Measurements from ENCODE around the gene TBC1D14. TPM values are rescaled to one million over a fixed set of nuclear protein-coding genes. Genes with fewer than 3 reads are reported as not detected.
"Not testable (repeated sequence)": the region's sequence is repeated elsewhere in the genome, so short reads cannot be mapped to it uniquely, and the experiment has no call there.

The TBC1D14 gene
- total RNA-seq, 1 donor from 2014 or later, result 35.0 TPM

DNA sequence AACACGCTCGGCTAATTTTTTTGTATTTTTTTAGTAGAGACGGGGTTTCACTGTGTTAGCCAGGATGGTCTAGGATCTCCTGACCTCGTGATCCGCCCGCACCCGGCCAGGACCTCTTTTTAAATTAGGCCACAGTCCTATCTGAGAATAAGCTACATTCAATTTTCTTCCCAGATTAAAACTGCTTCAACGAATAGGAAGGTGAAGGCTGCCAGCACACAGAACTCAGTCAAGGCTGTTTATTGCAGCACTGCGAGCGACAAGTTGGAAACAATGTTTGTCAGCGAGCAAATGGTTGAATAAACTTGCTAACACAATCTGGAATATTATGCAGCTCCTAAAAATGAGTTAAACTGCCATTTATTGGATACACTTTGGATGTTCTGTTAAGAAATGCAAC, 156.4 kb downstream of the TBC1D14 start:
- DNase-seq, result no peak

DNA sequence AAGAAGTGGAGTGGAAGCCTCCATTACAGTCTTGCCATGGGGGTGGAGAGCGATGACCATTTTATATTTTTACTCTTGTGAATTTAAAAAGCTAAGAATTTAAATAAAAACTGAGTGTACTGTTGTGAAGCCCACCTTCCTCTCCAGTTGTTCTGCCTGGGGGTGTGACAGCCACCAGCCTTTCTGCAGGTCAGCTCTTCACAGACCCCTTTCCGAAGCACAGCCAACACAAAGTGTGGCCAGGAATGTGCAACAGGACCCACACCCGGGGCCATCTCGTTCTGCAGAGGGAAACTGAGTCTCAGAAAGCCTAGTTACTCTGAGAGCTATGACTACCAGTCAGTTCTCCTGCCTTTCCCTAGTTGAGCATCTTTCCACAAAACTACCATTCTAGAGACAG, 156.9 kb downstream of the TBC1D14 start:
- no peak for DNase-seq

DNA sequence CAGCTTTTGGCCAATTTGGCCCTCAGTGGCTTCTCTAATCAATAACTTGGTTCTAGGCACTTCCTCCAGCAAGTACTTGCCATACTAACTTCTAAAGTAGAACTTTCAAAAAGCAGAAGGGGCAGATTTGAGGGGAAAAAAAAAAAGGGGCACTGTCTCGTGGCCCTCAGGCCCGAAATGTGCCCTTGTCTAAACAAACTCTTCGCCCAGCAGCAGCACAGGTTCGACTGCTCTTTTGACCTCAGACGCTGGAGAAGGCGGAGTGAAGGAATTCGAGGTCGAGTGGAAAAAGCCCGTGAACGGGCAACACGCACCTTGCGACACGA, 157.5 kb downstream of the TBC1D14 start:
- DNase-seq, result no peak

DNA sequence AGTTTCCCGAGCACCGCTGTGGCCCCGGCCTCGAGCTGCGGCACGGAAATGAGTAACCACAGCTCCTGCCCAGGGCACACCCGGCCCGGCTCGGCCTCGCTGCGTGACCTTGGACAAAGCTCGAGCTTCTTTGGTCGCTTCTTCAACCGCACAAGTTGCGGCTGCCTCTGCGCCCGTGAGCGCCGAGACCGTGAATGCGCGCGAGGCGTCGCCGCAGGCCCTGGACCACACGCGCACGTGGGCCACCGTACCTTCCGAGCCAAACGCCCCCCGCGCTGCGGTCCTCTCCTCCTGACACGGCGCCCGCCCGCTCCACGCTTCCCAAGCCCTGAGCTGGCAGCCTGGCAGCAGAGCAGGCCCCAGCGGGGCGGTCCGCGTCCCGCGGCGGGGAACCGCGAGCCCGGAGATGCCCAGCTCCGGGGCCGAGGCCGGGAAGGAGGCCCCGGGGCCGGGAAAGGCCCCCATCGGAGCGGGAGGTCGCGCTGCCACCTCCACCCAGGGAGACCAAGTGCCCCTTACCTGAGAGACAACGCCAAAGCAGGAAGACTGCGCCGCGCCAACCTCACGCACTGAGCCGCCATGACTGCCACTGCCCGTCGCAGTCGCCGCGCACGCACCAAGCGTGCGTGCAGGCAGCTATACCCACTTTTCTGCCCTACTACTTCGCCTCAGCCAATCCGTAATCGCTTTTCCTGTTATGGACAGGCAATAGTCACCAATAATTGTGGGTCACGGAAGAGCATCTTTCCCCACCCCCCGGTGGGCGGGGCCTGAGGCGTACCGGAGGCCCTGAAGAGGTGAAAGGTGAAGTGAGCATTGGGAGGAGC, 158.0 kb downstream of the TBC1D14 start, which contains the start of gene GRPEL1:
TSS of gene GRPEL1 (minus strand) at position 613 of the 827 bp plus-strand sequence. CDS start at position 581, 32 bp downstream.
- DNase-seq, result peak; percentile 99

DNA sequence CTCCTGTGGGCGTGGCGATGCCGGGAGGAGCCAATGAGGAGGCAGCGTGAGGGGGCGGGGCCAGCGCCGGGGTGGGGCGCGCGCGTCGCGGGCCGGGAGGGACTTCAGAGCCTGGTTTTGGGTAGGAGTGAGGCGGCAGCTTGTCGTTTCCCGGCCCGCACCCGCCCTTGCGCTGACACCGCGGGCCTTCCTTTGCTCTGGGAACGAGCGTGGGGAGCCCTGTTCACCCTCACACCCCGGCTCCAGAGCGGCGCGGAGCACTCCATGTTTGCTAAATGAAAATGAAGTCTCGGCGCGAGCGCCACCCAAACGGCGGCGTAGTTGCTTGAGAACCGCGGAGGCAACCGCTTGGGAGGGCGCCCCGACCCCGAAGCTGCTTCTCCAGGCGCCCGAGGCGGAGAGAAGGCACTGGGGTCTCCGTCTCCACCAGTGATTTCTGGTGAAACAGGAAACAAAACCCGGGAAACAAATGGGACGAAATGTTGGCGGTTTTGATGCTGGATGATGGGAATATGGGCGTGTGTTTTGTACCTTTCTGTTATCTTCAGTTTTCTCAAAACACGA, 158.7 kb downstream of the TBC1D14 start:
- DNase-seq, result no peak

DNA sequence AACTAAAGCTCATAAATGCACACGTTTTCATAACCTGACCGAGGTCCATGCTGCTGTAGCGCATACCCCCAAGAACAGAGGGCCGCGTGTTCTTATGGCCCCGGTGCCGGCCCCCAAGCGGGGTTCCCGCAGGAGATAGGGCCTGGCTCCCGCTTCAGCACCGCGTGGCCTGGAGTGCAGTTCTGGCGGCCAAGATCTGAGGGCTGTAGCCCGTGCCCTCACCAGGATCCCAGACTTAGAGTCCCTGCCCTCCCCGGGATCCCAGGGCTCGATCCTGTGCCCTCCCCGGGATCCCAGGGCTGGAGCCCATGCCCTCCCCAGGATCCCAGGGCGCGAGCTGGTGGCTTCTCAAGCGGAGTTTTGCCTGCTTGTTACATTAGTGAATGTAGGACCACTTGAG, 159.3 kb downstream of the TBC1D14 start:
- no peak for DNase-seq

DNA sequence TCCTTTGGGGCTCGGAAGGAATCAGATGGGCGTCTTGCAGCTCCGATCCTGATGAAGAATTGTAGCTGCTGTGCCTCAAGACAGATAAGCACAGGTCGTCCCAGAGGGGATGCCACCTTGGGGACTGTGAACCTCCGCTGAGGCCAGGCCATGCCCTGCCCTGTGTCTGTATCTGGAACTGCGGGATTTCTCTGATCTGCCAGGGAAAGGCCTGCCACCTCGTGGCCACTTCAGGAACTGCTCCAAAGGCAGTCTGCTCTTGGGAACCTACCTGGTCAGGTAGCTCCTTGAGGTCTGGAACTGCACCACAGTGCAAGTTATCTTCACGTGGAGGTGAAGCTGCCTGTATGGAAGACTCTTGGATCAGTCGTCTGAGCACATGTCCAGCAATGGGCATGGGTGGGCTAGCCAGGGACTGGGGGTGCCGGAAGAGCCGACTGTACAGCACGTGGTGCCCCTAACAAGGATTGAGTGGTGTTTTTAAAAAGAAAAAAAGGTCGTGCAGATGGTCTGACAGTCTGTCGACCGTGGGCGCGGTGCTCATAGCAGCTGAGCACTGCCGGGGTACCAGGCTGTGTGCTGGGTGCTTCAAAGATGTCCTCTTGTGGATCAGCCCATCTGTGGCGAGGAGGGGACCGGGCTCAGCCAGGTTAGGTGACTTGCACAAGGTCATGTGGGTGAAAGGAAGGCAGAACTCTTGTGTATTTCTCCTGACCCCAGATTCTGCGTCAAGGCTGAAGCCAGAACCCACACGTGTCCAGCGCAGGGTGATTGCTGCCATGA, 161.3 kb downstream of the TBC1D14 start:
- DNase-seq, result peak; percentile 49

DNA sequence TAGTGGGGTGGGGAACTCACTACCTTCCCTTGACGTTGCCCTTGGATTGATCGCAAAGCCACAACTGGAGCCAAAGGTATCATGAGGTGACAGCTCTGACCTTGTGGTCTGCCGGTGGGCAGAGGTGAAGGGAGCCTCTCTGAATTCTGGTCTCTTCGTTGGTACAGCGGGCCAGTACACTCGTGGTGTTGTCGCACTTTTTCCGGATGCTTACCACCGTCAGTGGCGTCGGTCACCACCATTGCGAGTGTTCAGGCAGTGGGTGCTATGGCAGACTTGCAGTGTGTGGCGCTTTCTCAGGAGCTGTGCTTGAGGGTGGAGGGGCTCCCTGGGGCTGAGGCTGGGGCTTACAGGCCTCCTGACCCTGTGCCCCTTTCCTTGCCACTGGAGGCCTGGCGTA, 163.4 kb downstream of the TBC1D14 start:
- DNase-seq, result no peak

DNA sequence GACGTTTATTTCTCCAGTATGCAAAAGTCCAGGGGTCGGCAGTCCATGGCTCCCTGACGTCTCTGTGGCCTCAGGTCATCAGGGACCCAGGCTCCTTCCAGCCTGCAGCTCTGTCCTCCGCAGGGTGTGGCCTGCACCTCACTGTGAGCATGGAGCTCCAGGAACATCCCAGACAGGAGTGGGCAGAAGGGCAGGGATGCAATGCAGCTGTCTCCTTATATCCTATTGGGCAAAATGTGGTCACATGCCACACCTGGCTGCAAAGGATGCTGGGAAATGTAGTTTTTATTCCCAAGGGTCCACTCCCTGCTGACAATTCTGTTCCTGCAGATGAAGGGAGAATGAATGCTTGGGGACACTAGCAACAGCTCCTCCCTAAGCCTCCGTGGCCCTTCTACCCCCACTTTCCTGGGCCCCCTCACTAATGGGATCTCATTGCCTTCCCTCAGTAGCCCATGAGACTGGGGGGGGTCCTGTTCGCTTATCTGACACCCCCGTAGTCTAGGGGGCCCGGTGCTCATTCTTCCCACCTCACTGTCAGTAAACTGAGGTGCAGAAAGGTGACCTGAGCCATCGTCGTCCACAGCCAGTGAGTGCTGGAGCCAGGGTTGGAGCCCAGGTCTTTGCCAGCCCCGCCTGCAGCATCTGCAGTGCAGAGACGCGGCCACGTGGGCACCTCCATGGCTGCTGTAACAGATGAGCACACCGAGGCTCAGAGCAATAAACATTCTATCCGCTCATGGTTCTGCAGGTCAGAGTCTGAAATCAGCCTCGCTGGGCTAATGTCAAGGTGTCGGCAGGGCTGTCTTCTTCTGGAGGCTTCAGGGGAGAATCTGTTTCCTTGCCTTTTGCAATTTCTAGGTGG, 164.1 kb downstream of the TBC1D14 start:
- no peak for DNase-seq

DNA sequence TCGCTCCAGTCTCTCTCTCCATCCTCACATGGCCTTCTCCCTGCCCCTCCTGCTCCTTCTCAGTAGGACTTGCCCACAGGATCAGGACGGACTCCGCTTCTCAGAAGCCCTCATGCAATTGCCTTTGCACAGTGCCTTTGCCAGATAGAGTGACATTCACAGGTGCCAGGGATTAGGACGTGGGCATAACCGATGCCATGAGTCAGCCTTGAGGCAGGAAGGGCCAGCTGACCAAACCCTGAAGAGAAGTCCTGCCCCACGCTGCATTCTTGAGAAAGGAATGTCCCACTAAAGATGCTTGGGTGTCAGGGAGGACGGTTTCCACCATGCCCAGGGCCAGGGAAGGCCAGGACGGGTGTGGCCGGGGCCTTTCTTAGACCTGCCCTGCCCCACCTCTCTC, 164.8 kb downstream of the TBC1D14 start:
- DNase-seq, result no peak

DNA sequence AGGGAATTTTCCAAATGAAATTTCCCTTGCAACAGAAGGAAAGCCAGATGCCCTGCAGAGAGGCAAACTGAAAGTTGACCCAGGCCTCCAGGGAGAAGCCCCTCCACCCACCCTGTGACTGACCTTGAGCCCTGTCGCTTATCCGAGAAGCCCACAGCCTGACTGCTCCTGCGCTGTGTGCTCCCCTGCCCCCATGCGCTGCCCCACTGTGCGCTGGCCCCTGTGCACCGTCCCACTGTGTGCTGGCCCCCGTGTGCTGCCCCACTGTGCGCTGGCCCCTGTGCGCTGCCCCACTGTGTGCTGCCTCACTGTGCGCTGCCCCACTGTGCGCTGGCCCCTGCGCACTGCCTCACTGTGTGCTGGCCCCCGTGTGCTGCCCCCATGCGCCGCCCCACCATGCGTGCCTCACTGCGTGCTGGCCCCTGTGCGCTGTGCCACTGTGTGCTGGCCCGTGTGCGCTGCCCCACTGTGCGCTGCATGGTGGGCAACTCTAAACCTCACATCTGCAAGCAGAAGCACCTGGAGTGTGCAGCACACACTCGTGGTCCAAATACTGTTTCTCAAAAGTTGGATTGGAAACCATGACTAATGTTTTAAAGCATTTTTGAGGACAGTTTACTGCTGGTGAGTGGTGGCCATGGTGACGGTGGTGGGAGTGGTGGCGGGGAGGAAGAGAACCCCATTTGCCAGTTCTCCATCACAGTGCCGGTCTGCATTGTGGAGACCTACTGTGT, 166.5 kb downstream of the TBC1D14 start:
- no peak for DNase-seq

DNA sequence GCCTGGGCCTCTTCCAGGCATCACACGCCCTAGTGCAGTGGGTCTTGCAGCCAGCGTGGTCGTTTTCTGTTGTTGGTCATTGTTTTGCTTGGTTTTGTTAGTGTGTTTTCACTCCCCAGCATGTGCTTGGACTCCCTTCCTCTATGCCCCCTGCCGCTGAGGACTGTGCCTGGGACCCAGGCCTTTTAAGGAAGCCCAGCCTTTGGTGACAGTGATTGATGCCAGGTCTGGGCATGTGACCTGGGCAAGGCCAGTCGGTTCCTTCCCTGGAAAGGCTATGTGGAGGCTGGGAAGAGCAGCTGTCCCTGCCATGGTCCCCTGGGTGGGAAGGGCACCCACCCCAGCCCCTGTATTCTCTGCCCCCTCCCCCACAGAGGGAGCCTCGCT, 167.1 kb downstream of the TBC1D14 start:
- DNase-seq, result no peak

DNA sequence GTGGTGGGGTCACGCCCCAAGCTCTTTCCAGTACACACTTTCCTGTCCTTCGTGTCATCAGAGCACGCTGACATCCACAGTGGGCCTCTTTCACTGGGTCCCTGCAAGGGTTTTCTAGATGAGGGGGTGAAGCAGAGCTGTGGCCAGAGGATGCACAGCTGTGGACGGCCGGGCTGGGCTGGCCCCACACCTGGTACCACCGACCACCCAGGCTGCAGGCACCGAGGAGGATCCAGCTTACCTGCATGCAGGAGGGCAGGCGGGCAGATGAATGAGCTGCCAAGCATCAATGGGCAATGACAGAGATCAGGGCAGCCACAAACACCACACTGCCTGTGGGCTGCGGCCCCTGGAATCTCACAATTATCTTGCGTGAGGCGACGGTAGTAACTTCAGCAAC, 167.7 kb downstream of the TBC1D14 start:
- no peak for DNase-seq

DNA sequence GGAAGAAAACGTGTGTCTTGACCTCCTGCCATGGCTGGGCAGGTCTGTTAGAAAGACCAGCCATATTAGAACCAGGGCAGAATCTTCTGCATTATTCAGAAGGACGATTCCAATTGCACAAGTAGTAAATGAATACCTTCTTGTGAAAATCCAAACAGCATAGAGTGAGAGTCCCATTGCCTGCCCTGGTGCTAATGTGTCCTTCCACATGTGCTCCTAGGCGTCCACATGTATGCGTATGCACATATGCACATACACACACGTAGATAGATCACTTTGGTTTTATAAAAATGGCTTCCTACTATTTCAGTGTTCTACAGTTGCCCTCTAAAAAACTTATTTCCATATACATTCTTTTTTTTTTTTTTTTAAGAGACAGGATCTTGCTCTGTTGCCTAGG, 168.4 kb downstream of the TBC1D14 start:
- no peak for DNase-seq

DNA sequence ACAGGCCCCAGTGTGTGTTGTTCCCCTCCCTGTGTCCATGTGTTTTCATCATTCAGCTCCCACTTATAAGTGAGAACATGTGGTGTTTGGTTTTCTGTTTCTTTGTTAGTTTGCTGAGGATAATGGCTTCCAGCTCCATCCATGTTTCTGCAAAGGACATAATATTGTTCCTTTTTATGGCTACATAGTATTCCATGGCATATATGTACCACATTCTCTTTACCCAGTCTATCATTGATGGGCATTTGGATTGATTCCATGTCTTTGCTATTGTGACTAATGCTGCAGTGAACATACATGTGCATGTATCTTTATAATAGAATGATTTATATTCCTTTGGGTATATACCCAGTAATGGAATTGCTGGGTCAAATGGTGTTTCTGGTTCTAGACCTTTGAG, 169.9 kb downstream of the TBC1D14 start:
- not testable (repeated sequence) for DNase-seq

DNA sequence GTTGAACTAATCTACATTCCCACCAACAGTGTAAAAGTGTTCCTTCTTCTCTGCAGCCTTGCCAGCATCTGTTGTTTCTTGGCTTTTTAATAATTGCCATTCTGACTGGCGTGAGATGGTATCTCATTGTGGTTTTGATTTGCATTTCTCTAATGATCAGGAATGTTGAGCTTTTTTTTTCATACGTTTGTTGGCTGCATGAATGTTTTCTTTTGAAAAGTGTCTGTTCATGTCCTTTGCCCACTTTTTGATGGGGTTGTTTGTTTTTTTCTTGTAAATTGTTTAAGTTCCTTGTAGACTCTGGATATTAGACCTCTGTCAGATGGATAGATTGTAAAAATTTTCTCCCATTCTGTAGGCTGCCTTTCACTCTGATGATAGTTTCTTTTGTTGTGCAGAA, 170.3 kb downstream of the TBC1D14 start:
- not testable (repeated sequence) for DNase-seq

Other genes starting within 250 kb of the TBC1D14 start
- 26.0 TPM for gene S100P, start 215.9 kb upstream of the TBC1D14 start, total RNA-seq
- 53.5 TPM for gene MRFAP1L1, start 200.0 kb upstream of the TBC1D14 start, total RNA-seq
- 6.5 TPM for gene BLOC1S4, start 193.7 kb upstream of the TBC1D14 start, total RNA-seq
- 26.8 TPM for gene KIAA0232, start 127.1 kb upstream of the TBC1D14 start, total RNA-seq
- gene TADA2B, start 133.5 kb downstream of the TBC1D14 start, total RNA-seq, result 12.0 TPM
- gene GRPEL1, start 158.2 kb downstream of the TBC1D14 start, total RNA-seq, result 13.3 TPM

All from skin of body (tissue), 2 donors.